ENCODE measurements around the gene GPS1. TPM values are rescaled to one million over a fixed set of nuclear protein-coding genes. Genes with fewer than 3 reads are reported as not detected.

The GPS1 gene
- total RNA-seq, 1 donor = 93.7 TPM

DNA sequence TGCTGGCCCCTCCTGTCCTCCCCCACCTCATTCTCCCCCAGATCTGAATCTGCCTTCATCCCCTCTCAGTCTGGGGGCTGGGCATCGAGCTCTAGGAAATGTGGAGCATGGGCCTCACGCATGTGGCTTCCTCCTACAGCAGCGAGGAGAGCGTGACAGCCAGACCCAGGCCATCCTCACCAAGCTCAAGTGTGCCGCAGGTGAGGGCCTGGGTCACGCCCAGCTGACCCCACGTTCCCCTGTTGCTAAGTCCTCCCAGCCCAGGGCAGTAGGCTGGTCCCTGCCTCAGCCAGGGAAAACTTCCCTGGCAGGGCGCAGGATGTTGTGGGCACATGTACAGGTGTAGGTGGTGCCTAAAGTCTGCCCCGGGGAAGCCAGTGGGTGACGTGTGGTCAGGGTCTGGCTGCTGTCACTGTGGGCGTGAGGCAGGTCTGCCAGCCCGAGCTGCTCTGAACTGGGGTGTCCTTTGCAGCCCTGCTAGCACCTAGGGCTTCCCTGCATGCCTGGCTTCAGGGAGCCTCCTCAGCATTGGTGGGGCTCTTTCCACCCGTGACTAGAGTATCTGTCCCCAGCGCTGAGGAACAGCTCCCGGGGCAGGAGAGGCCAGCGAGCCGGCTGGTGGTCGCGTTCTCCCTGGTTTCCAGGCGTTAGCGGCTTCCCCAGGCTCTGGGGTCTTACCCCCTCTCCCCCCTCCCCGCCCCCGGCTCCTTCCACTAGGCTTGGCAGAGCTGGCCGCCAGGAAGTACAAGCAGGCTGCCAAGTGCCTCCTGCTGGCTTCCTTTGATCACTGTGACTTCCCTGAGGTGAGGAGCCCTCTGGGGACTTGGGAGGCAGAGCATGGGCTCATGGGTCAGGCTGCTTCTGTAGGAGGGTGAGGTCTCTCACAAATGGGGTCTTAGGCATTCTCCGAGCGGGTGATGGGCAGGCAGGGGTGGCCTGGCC lies 3.6 kb downstream of the GPS1 start:
- H3K27ac ChIP-seq (ENCODE audit: low read depth, low read length) = no peak overlapping the region
- H3K79me2 ChIP-seq (ENCODE audit: insufficient read depth, low read length) = peaks cover 39% of the 10 kb centered on the region
- peak; percentile 77 for DNase-seq (ENCODE audit: insufficient read length, low spot score, missing footprints)
- H4K20me1 ChIP-seq (ENCODE audit: insufficient read depth, low read length) = peaks cover 4% of the 10 kb centered on the region
- no peak overlapping the region for H2AFZ ChIP-seq (ENCODE audit: low read length)
- H3K36me3 ChIP-seq (ENCODE audit: insufficient read depth, low read length) = peaks cover 29% of the 10 kb centered on the region
- H3K27me3 ChIP-seq (ENCODE audit: insufficient read depth, low read length) = no peaks in the 10 kb centered on the region
- TF ChIP-seq, protein P1, sequence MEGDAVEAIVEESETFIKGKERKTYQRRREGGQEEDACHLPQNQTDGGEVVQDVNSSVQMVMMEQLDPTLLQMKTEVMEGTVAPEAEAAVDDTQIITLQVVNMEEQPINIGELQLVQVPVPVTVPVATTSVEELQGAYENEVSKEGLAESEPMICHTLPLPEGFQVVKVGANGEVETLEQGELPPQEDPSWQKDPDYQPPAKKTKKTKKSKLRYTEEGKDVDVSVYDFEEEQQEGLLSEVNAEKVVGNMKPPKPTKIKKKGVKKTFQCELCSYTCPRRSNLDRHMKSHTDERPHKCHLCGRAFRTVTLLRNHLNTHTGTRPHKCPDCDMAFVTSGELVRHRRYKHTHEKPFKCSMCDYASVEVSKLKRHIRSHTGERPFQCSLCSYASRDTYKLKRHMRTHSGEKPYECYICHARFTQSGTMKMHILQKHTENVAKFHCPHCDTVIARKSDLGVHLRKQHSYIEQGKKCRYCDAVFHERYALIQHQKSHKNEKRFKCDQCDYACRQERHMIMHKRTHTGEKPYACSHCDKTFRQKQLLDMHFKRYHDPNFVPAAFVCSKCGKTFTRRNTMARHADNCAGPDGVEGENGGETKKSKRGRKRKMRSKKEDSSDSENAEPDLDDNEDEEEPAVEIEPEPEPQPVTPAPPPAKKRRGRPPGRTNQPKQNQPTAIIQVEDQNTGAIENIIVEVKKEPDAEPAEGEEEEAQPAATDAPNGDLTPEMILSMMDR (IDR thresholded peaks at IDR 0.05; ENCODE audit: extremely low read depth, low read depth, low read length) = no peak
- H3K9me3 ChIP-seq (ENCODE audit: low read depth, low read length) = no peaks in the 10 kb centered on the region
- H3K4me3 ChIP-seq (ENCODE audit: insufficient read depth, low read length) = no peak overlapping the region
- no peak overlapping the region for H3K4me2 ChIP-seq (ENCODE audit: insufficient read depth, low read length)
- peaks cover 12% of the 10 kb centered on the region for H3K4me1 ChIP-seq (ENCODE audit: insufficient read depth, low read length)

DNA sequence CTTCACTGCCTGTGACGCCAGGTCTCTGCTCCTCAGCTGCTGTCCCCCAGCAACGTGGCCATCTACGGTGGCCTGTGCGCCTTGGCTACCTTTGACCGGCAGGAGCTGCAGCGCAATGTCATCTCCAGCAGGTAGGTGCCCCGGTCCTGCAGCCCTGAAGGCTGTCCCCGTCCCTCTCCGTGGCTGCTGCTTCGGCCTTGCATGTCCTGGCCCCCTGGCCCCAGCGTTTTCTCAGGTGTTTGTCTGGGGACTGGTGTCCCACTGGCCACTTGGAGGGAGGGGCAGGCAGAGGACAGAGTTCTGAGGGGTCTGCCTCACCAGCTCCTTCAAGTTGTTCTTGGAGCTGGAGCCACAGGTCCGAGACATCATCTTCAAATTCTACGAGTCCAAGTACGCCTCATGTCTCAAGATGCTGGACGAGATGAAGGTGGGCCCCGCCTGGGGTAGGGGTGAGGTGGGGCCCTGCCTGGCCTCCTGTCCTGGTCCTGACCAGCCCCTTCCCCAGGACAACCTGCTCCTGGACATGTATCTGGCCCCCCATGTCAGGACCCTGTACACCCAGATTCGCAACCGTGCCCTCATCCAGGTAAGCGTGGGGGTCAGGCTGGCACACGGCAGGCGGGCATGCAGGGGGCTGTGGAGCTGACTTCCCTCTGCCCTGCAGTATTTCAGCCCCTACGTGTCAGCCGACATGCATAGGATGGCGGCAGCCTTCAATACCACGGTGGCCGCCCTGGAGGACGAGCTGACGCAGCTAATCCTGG lies 4.4 kb downstream of the GPS1 start:
- H3K4me3 ChIP-seq (ENCODE audit: insufficient read depth, low read length) = no peak overlapping the region
- H2AFZ ChIP-seq (ENCODE audit: low read length) = no peak overlapping the region
- peaks cover 12% of the 10 kb centered on the region for H3K4me1 ChIP-seq (ENCODE audit: insufficient read depth, low read length)
- no peak overlapping the region for H3K27ac ChIP-seq (ENCODE audit: low read depth, low read length)
- H3K27me3 ChIP-seq (ENCODE audit: insufficient read depth, low read length) = no peaks in the 10 kb centered on the region
- H3K36me3 ChIP-seq (ENCODE audit: insufficient read depth, low read length) = peaks cover 33% of the 10 kb centered on the region
- no peaks in the 10 kb centered on the region for H3K9me3 ChIP-seq (ENCODE audit: low read depth, low read length)
- DNase-seq (ENCODE audit: insufficient read length, low spot score, missing footprints) = peak; percentile 90
- TF ChIP-seq, protein P1 (IDR thresholded peaks at IDR 0.05; ENCODE audit: extremely low read depth, low read depth, low read length) = no peak
- peaks cover 30% of the 10 kb centered on the region for H3K79me2 ChIP-seq (ENCODE audit: insufficient read depth, low read length)
- H4K20me1 ChIP-seq (ENCODE audit: insufficient read depth, low read length) = peaks cover 5% of the 10 kb centered on the region
- H3K4me2 ChIP-seq (ENCODE audit: insufficient read depth, low read length) = no peak overlapping the region

GRCh38 chr17:82056729-82057621 lies 5.3 kb downstream of the GPS1 start:
- Histone ChIP-seq H3K9me3 (ENCODE audit: low read depth, low read length) (no peaks in the 10 kb centered on the region), H2AFZ (ENCODE audit: low read length) (no peak overlapping the region), H3K27me3 (ENCODE audit: insufficient read depth, low read length) (no peaks in the 10 kb centered on the region), H3K4me2 (ENCODE audit: insufficient read depth, low read length) (no peak overlapping the region), H4K20me1 (ENCODE audit: insufficient read depth, low read length) (peaks cover 7% of the 10 kb centered on the region), H3K4me1 (ENCODE audit: insufficient read depth, low read length) (peaks cover 12% of the 10 kb centered on the region), H3K79me2 (ENCODE audit: insufficient read depth, low read length) (peaks cover 27% of the 10 kb centered on the region), H3K4me3 (ENCODE audit: insufficient read depth, low read length) (no peak overlapping the region), H3K27ac (ENCODE audit: low read depth, low read length) (no peak overlapping the region), H3K36me3 (ENCODE audit: insufficient read depth, low read length) (peaks cover 37% of the 10 kb centered on the region)
- TF ChIP-seq, protein P1 (IDR thresholded peaks at IDR 0.05; ENCODE audit: extremely low read depth, low read depth, low read length) = no peak
- DNase-seq (ENCODE audit: insufficient read length, low spot score, missing footprints) = peak; percentile 91

Data from osteoblast (primary cell).